ACC112 (cell line): ENCODE data around the gene MEGF11.

ENCODE experiments used
- H2AFZ ChIP-seq: fragments of 200-600 bp; sonication (generic); one replicate; pipeline ENCODE4 v1.6.0; 2017; ENCODE audit warnings: antibody characterized with exemption, low read length; ENCODE audit not compliant: unreplicated experiment
- H3K27ac ChIP-seq: fragments of 200-600 bp; sonication (generic); 2 replicates; pipeline ENCODE4 v1.5.1; 2014; ENCODE audit warnings: low read depth, mild to moderate bottlenecking, antibody characterized with exemption, low read length, moderate library complexity
- H3K27me3 ChIP-seq: fragments of 200-600 bp; sonication (generic); 2 replicates; pipeline ENCODE4 v1.6.1; 2014; ENCODE audit warnings: mild to moderate bottlenecking, antibody characterized with exemption, low read length, moderate library complexity, mixed read lengths; ENCODE audit not compliant: insufficient read depth
- H3K36me3 ChIP-seq: fragments of 200-600 bp; sonication (generic); 2 replicates; pipeline ENCODE4 v1.6.1; 2016; ENCODE audit warnings: mild to moderate bottlenecking, antibody characterized with exemption, low read length, moderate library complexity, mixed read lengths; ENCODE audit not compliant: insufficient read depth
- H3K4me1 ChIP-seq: fragments of 200-600 bp; sonication (generic); one replicate; pipeline ENCODE4 v1.6.1; 2016; ENCODE audit warnings: low read length, mixed read lengths; ENCODE audit not compliant: insufficient read depth, unreplicated experiment, control insufficient read depth
- H3K4me3 ChIP-seq: fragments of 200-600 bp; sonication (generic); 2 replicates; pipeline ENCODE4 v1.5.1; 2014; ENCODE audit warnings: mild to moderate bottlenecking, low read depth, low read length
- H3K79me2 ChIP-seq: fragments of 200-600 bp; sonication (generic); one replicate; pipeline ENCODE4 v1.6.0; 2016; ENCODE audit warnings: low read length; ENCODE audit not compliant: control insufficient read depth, unreplicated experiment, insufficient read depth

Gene MEGF11

GRCh38 chr15:66001042-66001441 lies 252.5 kb downstream of the MEGF11 start:
- peaks cover 88% of the 10 kb centered on the region for H3K27me3 ChIP-seq
- H2AFZ ChIP-seq, result no peak overlapping the region
- no peaks in the 10 kb centered on the region for H3K79me2 ChIP-seq
- H3K27ac ChIP-seq, result no peak overlapping the region
- H3K4me3 ChIP-seq, result no peak overlapping the region
- no peaks in the 10 kb centered on the region for H3K4me1 ChIP-seq
- no peaks in the 10 kb centered on the region for H3K36me3 ChIP-seq

- Histone ChIP-seq H3K36me3 (no peaks in the 10 kb centered on the region), H3K27me3 (peaks cover 94% of the 10 kb centered on the region), H3K27ac (no peak overlapping the region), H3K4me3 (no peak overlapping the region), H3K79me2 (no peaks in the 10 kb centered on the region), H2AFZ (no peak overlapping the region), H3K4me1 (no peaks in the 10 kb centered on the region)
Observed at GRCh38 chr15:65998486-65998885, 255.1 kb downstream of the MEGF11 start.

- no peaks in the 10 kb centered on the region for H3K79me2 ChIP-seq
- H3K4me1 ChIP-seq, result no peaks in the 10 kb centered on the region
- H3K36me3 ChIP-seq, result no peaks in the 10 kb centered on the region
- no peak overlapping the region for H3K4me3 ChIP-seq
- no peak overlapping the region for H3K27ac ChIP-seq
- peaks cover 98% of the 10 kb centered on the region for H3K27me3 ChIP-seq
- H2AFZ ChIP-seq, result no peak overlapping the region
Observed at GRCh38 chr15:65996901-65997300, 256.6 kb downstream of the MEGF11 start.

- H3K4me1 ChIP-seq, result no peaks in the 10 kb centered on the region
- H3K27me3 ChIP-seq, result peaks cover 93% of the 10 kb centered on the region
- H2AFZ ChIP-seq, result no peak overlapping the region
- H3K4me3 ChIP-seq, result no peak overlapping the region
- H3K79me2 ChIP-seq, result no peaks in the 10 kb centered on the region
- no peaks in the 10 kb centered on the region for H3K36me3 ChIP-seq
- no peak overlapping the region for H3K27ac ChIP-seq
Observed at GRCh38 chr15:65994832-65995231, 258.7 kb downstream of the MEGF11 start.

- H3K27me3 ChIP-seq, result peaks cover 94% of the 10 kb centered on the region
- no peaks in the 10 kb centered on the region for H3K79me2 ChIP-seq
- H2AFZ ChIP-seq, result no peak overlapping the region
- no peak overlapping the region for H3K27ac ChIP-seq
- H3K4me3 ChIP-seq, result no peak overlapping the region
- H3K4me1 ChIP-seq, result no peaks in the 10 kb centered on the region
- H3K36me3 ChIP-seq, result no peaks in the 10 kb centered on the region
Observed at GRCh38 chr15:65993762-65994161, 259.8 kb downstream of the MEGF11 start.

DNA sequence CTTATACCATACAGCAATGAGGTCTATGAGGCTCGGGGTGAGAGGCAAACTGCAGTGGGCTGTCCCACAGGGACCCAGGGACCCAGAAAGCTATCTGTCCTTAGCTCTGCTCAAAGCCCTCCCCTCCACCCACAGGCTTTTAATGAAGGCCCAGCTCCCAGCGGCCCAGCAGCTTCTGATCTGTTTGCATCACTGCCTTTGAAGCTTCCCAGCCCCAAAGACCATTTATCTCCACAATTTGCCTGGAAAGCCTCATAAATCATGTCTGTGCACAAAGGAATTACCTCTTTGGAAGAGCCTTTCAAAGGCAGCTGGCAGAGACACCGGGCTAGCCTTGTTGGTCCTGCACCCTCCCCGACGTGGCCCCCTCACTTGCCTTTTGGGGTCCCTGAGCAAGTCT lies 260.3 kb downstream of the MEGF11 start:
- Histone ChIP-seq H3K79me2 (no peaks in the 10 kb centered on the region), H3K4me3 (no peak overlapping the region), H3K4me1 (no peaks in the 10 kb centered on the region), H3K36me3 (no peaks in the 10 kb centered on the region), H2AFZ (no peak overlapping the region), H3K27me3 (peaks cover 94% of the 10 kb centered on the region), H3K27ac (no peak overlapping the region)

- Histone ChIP-seq H3K4me3 (no peak overlapping the region), H3K27me3 (peaks cover 88% of the 10 kb centered on the region), H2AFZ (no peak overlapping the region)
Observed at GRCh38 chr15:65991721-65992483, 261.6 kb downstream of the MEGF11 start.

DNA sequence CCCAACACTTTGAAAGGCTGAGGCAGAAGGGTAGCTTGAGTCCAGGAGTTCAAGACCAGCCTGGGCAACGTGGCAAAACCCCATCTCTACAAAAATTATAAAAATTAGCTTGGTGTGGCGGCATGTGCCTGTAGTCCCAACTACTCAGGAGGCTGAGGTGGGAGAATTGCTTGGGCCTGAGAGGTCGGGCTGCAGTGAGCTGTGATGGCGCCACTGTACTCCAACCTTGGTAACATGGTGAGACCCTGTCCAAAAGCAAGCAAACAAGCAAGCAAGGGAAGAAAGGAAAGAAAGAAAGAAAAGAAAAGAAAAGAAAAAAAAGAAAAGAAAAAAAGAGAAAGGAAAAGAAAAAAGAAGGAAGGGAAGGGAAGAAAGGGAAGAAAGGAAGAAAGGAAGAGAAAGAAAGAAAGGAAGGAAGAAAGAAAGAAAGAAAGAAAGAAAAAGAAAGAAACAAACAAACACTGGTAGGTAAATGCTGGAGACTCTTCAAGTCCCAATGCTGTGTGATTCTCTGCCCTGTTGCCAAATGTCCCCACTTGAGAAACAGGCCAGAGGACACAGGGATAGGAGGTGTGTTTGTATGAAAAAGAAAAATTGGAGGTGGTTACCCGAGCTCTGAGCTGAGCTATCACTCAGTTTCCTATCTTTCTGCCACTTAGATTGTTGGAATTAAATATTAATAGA lies 263.1 kb downstream of the MEGF11 start:
- Histone ChIP-seq H2AFZ (no peak overlapping the region), H3K4me1 (no peaks in the 10 kb centered on the region), H3K36me3 (no peaks in the 10 kb centered on the region), H3K79me2 (no peaks in the 10 kb centered on the region), H3K4me3 (no peak overlapping the region), H3K27ac (no peak overlapping the region), H3K27me3 (peaks cover 88% of the 10 kb centered on the region)

More at GRCh38 chr15:65991721-65992483, 261.6 kb downstream of the MEGF11 start:
- H3K27ac ChIP-seq, result no peak overlapping the region
- no peaks in the 10 kb centered on the region for H3K4me1 ChIP-seq
- no peaks in the 10 kb centered on the region for H3K36me3 ChIP-seq
- no peaks in the 10 kb centered on the region for H3K79me2 ChIP-seq

DNA sequence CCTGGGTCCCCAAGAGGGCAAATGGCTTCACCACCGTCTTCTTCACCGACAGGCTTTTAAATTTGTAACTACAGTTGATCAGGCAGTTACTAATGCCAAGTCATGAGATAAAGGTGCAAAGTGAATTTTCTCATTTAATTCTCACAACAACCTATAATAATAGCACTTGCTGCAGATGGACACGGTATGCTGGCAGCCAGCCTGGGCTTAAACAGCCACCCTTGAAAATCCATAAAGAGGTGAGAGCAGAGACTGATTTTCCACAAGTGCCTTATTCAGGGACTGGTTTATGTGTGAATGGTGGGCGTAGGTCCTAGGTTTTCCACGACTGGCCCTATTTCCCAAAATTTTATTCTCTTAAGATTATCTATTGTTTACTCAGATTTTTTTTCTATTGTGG lies 266.4 kb downstream of the MEGF11 start:
- Histone ChIP-seq H3K36me3 (no peaks in the 10 kb centered on the region), H3K27ac (no peak overlapping the region), H3K4me1 (no peaks in the 10 kb centered on the region), H2AFZ (no peak overlapping the region), H3K27me3 (peaks cover 83% of the 10 kb centered on the region), H3K4me3 (no peak overlapping the region), H3K79me2 (no peaks in the 10 kb centered on the region)

DNA sequence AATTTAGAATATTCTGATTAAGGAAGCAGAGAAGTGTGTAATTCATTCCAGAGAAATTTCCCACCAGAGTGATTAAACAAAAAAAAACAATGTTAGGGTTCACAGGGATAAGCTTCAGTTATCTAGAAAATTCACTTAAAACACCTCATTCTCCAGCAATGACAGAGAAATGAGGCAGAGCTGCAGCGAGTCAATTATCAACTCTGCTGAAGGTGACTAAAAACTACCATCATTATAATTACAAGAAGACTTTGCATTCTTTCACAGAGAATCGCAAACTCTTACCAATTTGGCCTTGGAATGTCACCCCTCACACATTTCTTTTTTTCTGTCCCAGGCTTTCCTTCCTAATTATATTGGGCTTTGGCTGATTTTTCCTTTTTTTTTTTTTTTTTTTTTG lies 267.1 kb downstream of the MEGF11 start:
- Histone ChIP-seq H3K79me2 (no peaks in the 10 kb centered on the region), H3K4me1 (no peaks in the 10 kb centered on the region), H3K36me3 (no peaks in the 10 kb centered on the region), H3K27me3 (peaks cover 83% of the 10 kb centered on the region), H3K27ac (no peak overlapping the region), H2AFZ (no peak overlapping the region), H3K4me3 (no peak overlapping the region)

DNA sequence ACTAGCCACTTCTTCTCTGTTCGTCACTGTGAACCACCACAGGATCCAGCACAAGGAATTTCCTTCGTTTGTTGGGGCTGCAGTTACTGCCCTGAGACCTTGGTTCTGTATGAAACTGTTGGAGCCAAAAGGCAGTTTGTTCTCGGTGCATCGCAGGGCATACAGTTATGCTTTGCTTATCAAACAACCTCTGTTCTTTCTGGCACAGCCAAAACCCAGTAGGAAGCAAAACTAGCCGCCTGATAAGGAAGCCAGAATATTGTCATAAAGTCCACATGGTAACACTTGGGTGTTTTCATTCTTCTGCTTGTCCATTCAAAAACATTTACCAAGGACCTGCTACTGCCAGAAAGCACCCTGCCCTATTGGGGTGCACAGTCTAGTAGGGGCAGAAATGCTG lies 268.2 kb downstream of the MEGF11 start:
- no peaks in the 10 kb centered on the region for H3K4me1 ChIP-seq
- H3K4me3 ChIP-seq, result no peak overlapping the region
- H3K27me3 ChIP-seq, result peaks cover 77% of the 10 kb centered on the region
- no peak overlapping the region for H3K27ac ChIP-seq
- H2AFZ ChIP-seq, result no peak overlapping the region
- no peaks in the 10 kb centered on the region for H3K36me3 ChIP-seq
- no peaks in the 10 kb centered on the region for H3K79me2 ChIP-seq
